Activated CD4-positive, alpha-beta T cell treated with anti-CD3 and anti-CD28 coated beads for 1 hour (primary cell): Measurements from ENCODE around the gene PEX14.

Source experiments
- DNase-seq: peaks from one replicate; pipeline ENCODE4 v3.0.0-alpha.2; 2020

Gene PEX14

DNA sequence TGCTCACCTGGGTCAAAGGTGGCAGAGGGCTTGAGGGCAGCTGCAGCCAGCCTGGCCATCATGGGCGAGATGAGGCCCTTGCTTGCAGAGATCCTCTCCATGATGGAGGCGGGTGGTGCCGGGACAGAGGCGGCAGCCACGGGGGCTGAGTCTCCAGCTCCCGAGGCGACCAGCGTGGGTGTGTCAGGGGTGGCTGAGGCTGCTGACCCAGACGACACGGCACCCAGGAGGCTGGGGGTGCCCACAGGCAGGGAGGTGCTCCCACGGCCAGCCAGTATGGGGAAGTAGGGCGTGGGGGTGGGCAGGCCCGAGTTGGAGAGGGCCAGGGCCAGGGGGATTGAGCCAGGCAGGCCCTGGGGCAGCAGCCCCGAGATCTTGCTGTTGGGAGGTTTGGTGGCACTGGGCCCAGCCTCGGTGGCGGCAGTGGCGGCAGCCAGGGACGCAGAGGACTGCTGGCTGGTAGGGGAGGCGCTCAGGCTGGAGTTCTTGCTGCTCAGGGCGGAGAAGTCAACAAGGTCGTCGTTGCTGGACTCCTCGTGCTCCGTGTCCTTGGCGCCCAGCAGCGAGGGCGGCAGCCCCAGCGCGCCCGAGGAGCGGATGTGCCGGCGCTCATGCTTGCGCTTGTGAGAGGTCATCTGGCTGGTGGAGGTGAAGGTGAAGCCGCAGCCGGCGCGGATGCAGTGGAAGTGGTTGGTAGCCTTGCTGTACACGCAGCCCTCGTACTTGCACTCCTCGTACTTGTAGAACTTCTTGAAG, 178.8 kb downstream of the PEX14 start:
- no peak for DNase-seq

DNA sequence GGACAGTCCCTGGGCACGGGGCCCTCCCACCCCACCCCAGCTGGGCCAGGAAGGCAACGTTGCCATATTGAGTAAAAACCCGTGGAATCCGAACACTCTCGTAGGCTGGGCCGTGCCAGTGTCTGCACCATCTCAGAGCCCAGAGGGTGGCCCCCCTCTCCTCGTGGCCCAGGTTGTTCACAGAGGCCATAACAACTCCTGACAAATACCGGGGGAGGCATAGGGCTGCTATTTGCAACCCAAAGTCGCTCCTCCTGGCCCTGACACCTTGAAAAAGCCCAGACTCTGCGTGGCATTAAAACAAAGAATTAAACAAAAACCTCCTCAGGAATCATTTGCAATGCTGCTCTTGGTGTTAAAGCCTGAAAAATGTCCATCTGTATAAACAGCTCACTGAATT, 180.3 kb downstream of the PEX14 start:
- no peak for DNase-seq

DNA sequence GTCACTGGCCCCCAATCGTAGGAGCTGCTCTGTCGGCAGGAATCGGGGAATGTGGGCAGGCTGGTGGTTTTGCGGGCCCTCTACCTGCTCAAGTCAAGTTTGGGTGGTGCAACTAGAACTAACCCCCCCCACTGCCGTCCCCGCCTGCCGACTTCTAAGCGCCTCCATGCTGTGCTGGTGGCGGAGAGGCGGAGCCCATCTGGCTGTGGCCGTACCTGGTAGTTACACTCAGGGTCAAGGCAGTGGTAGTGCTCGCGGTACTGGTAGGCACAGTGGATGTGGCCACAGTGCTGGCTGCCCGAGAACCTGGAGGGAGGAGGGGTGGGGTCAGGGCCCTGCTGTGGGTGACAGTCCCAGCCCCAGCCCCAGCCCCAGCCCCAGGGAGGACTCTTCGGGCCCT, 181.7 kb downstream of the PEX14 start:
- no peak for DNase-seq

DNA sequence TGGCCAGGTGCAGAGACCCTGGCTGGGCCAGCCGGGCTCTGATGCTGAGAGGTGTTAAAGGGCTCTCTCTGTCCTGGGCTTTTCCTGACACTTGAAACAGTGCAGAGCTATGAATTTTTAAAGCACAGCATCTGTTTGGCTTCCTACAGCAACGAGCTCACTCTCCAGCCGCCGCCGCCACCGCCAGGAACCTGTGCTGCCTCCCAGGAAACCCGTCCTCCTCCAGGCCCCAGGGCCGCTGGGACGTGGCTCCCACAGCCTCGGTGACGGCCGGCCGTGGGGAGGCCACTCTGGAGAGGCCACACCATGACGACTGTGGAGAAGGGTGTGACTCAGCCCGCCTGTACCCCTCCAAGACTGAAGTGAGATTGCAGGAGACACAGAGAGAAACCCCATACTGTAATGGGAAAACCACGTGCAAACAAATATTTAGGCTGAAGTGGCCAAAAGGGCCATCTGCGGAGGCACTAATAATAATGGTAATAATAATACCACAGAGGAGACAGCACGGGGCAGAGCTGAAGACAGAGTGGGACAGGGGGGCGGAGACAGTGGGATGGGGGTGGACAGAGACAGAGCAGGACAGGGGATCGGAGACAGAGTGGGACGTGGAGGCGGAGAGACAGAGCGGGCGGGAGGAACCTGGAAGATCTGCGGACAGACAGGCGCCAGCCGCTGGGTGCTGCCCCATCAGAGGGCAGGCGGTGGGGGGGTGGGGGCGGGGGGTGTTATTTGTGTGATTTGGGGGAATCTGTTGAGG, 182.5 kb downstream of the PEX14 start:
- no peak for DNase-seq

DNA sequence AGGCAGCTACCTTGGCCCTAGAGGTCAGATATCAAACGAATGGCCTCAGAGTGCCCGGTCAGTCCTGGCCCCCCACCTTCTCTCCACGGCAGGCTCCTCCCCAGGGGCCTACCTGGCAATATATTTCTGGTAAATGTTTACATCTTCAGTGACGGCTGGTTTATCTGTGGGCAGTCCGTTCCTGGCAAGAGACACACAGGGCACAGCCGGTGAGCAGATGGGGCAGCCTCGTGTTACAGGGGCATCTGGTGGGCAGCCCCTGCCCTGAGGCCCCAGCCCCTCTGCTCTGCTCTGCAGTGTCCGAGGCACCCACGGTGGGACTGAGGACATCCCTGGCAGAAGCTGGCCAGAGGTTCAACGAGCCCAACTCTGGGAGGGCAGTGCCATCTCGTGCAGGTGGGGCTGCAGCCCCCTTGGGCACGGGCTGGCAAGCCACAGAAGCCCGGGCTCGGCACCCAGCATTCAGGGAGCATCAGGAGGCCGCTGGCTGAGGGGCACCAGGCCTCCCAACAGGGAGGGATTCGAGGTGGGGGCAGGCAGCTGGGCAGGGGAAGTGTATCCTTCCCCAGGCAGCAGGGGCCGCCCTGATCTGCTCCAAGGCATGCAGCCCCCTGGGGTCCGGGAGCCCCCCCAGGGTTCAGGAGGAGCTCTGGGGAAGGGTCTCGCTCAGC, 183.8 kb downstream of the PEX14 start:
- DNase-seq = no peak

DNA sequence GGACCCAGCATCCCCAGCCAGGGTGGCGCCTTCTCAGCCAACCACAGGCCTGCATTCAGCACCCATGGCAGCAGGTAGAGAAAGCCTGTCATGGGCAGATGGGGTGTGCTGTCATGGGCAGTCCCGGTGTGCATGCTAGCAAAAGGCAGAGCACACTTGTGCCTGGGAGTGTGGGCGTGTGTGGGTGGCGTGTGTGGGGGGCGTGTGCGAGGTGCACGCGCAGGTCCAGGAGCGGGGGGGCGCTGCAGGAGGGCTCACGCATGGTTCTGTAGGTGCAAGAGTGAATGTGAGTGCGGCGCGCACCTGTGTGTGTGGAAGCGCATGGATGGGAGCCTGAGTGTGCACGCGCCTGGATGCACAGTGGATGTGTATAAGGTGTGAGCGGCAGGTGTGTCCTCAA, 184.5 kb downstream of the PEX14 start:
- DNase-seq = no peak

DNA sequence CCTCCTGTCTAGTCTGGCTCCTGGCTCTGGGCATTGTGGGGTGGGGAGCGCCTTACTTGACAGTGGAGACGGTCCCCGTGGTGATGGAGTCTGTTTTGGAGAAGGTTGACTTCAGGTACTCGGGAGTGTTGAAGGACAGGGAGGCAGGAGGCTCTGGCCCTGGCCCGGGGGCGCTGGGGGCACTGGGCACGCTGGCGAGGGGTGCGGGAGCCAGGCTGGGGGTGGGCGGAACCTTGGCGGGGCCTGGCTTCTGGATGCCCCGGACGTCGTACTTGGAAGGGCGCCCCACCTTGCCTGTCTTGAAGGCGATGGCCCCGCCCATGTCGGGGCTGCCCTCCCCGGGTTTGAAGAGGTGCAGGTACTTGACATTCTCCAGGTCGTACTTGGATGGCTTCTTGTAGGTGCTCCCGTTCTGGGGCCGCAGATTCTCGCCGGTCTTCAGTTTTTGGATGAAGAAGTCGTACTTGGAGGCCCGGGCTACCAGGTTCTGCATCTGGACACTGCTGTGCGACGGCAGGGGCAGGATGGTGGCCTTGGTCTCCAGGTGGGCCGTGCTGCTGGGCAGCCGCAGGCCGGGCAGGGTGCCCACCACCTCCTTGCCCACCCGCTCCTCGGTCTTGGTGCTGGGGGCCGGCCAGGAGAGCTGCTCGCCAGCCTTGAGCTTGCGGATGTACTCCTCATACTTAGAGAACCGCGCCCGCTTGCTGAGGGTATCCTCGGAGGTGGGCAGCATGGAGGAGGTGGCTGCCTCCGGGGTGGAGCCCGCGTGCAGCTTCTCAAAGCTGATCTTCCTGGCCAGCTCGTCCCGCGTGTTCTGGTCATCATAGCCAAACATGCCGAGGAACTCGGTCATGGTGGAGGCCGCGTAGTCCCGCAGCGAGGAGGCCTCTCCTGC, 185.1 kb downstream of the PEX14 start:
- no peak for DNase-seq

DNA sequence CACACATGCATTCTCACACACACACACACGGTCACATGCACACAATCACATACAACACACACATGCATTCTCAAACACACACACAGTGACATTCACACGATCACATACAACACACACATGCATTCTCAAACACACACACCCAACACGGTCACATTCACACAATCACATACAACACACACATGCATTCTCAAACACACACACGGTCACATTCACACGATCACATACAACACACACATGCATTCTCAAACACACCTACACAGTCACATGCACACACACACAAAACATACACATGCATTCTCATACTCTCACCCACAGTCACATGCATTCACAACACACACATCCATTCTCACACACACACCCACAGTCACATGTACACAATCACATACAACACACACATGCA, 186.7 kb downstream of the PEX14 start:
- no peak for DNase-seq

GRCh38 chr1:10662090-10662688, 187.4 kb downstream of the PEX14 start:
- no peak for DNase-seq

DNA sequence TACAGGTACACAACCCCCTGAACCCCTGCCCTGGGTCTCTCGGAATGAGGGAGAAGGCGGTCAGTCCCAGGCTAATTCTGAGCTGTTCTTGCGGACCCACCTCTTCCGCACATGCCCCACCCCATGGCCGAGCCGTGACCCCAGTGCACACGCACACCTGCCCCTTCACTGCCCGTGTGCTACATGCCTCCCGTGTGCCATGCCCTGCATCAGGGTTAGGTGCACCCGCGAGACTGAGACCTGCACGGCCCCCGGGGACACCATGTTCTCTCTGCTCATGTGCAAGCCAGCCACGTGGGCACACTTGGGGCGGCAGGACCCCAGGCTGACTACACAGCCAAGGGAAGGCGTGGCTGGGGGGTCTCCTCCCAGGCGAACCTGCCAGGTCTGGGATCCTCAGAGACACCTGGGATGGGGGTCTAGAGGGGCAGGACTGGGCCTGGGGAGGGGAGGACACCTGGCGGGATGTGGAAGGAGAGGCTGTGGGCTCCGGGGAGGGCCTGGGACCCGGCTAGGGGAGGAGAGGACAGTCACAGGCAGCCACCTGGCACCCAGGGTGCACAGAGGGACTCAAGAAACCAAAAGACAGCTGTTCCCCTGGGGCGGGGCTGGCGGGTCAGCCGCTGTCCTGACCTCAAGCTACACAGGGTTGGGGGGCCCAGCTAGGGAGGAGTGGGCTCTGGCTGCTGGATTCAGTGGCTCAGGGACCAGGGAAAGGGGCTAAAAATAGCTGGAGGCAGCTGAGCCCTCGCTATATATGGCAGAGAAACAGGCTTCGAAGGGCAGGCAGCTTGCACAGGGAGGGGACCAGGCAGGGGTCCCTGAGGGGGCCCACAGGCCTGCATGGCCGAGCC, 188.3 kb downstream of the PEX14 start:
- no peak for DNase-seq

GRCh38 chr1:10663678-10664035, 188.9 kb downstream of the PEX14 start:
- no peak for DNase-seq

DNA sequence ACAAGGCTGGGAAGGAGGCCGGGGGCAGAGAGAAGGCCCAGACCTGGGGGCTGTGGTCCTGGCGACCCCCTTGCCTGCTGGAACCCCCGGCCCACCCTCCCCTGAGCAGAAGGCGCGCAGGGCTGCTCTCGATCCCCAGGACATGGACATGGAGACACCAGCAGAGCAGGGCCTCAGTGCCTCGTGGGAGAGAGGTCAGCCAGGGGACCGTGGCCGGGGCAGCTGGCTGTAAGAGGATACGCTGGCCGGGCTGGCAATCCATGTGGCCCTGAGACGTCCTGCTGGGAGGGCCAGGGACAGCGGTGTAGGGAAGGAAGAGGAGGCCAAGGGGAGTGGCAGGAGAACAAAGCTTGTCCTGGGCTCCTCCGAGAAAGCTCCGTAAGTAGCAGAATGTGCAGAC, 189.5 kb downstream of the PEX14 start:
- no peak for DNase-seq

DNA sequence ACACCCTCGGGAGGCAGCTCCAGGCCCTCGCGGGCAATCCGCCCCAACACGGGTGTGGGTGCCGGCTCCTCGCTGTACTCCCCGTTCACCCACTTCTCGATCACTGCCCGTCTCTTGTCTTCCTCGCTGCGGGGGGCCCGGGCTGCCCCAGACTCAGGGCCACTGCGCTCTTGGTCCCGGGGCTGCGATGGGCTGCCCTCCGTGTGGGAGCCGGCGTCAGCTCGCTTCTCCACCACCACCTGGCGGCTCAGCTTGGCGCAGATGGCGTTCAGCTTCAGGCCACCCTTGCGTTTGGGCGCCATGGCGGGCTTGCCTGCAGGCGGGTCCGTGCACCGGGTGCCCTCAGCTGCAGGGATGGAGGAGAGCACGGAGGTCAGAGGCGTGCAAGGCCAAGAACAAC, 190.5 kb downstream of the PEX14 start:
- no peak for DNase-seq

DNA sequence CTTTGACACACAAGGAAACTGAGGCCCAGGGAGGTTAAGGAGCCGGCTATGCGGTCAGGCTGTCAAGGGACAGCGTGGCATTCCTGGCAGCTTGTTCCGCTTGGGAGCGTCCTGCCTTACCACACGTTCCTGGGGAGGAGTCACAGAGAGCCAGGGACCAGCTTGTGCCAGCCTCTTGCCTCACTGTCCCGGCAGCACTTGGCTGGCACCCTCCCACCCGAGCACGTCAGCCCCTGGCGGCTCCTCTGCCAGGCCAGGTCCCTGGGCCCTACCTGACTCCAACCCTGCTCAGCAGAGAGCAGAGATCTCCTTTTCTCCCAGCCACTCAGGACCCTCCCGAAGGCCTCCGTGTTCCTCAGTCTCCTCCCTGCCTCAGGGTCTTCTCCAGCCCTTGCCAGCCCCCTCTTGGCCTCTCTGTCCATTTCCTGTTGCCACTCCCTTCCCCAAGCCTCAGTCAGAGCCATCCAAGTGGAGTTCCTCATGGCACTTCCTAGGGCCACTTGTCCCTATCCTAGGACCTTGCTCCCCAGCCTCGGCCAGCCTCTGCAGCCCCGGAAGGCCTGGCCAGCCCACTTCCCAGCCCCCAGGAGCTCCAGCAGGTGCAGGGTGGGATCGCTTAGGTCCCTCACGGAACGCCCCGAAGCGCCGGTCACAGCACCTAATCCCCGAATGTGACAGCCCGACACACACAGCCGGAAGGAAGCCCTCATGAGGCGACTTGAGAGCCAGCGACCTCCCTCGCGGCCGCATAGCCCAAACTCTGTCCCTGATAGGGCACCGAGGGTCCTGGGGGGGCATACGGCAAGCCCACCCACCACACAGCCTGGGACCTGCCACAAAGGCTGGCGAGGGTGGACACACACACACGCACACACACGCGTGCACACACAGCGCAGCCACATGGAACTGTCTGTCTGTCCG, 191.4 kb downstream of the PEX14 start:
- DNase-seq = no peak

- DNase-seq = no peak
These were observed 193.4 kb downstream of the PEX14 start for GRCh38 chr1:10667861-10668761.

DNA sequence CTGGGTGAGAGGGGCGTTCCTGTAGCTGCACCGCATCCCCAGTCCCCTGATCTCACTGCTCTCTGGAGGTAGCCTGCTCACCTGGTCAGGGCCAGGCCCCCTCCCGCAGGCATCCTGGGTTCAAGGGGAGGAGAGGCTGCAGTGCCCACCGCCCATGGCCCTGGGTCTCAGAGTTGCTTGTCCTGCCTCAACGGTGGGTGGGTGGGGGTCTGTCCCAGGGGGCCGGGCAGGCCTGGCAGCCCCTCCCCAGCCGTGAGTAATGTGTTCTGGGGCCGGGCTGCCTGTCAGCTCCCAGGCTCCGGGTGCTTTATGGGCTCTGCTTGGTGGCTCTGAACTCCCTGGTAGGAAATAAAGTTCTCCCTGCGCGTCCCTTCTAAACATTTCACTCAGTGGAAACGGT, 194.8 kb downstream of the PEX14 start:
- no peak for DNase-seq

DNA sequence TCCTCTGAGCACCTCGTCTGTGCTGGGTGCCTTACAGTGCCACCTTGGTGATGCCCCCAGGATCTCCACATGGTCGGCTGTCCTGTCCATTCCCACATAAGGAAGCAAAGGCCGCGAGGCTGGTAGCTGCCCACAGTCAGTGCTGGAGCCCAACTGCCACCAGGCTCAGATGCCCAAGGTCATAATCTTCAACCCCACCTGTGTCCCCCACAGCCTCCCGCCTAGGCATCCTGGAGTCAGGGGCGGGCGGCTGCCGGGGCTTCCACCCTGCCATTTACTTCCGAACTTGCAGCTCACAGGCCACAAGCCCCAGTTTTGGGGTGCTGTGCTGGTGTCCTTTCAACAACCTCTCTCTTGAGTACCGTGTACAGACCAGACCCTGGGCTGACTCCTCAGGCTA, 195.4 kb downstream of the PEX14 start:
- no peak for DNase-seq

DNA sequence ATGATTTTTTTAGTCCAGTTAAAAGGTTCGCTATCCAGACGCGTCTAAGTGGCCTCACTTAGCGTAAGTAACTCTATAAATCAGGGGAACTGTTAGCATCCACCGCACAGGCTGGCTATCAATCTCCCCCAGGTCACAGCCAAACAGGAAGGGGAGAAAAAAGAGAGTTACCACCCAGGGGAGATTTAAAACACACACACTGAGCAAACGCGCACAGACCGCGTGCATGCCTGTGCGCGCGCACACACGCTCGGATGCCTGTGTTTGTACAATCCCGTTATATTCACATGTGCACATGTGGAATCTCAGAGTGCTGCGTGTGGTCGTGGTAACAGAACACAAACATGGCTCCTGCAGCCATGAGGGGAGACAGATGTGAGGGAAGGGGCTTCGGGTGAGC, 196.3 kb downstream of the PEX14 start:
- DNase-seq = no peak

- DNase-seq = no peak
These were observed 197.0 kb downstream of the PEX14 start for GRCh38 chr1:10671622-10672342.
